Astrocyte of the spinal cord (primary cell): Measurements from ENCODE around the gene SPATA13.

Experiments
- DNase-seq: peaks from one replicate; pipeline ENCODE4 v3.0.0; 2011; ENCODE audit warnings: low read depth, low spot score
- H3K4me3 ChIP-seq: 2 replicates; pipeline ENCODE4 v1.5.1; 2011; ENCODE audit warnings: low read depth, mild to moderate bottlenecking, low read length, moderate library complexity
- CTCF ChIP-seq: IDR thresholded peaks from 2 replicates; pipeline ENCODE4 v1.5.1; 2012; ENCODE audit warnings: low read depth, mild to moderate bottlenecking, low read length, inconsistent platforms
- in situ Hi-C: cut with HindIII; loops from 2 replicates; pipeline ENCODE4 v1.10.0; 2017; ENCODE audit warnings: low sequenced_read_pairs

SPATA13 gene

DNA sequence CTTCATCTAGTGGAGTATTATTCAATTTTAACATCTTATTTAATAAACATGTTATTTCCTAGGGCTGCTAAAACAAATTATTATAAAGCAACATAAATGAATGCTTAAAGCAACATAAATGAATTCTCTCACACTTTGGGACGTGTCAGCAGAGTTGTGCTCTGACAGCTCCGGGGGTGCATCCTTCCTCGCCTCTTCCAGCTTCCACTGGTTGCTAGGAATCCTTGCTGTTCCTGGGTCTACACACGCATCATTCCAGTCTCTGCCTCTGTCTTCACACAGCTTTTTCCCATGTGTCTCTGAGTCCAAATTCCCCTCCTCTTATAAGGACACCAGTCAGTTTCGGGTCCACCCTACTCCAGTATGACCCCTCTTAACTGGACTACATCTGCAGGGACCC is 21.6 kb upstream of the SPATA13 start:
- TF ChIP-seq CTCF = no peak
- in situ Hi-C loops = no loop called here
- DNase-seq = no peak
- H3K4me3 ChIP-seq = no peak overlapping the region

DNA sequence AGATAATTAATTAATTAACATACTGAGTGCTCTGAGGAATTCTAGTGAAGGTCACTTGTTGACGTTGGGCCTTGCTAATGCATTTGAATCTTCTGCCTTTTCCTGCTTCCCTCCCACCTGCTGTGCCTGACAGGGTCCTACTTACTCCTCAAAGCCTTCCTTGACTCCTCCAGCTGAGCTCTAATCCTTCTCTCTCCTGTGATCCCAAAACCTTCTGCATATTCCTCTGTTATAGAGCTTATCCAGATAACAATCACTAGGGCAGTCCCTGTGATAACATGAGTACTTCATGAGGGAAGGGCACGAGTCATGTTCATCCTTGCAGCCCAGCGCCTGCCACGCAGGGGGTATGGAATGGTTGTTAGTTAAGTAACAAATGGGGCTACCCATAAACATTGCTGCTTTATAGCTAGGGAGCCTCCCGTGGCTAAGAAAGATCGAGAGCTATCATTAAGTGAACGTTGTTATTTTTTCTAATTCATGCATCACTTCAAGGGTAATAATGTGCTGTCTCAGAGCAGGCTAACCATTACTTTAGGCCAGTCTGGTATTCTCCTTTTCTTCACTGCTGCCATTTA is 19.1 kb upstream of the SPATA13 start:
- H3K4me3 ChIP-seq = no peak overlapping the region
- in situ Hi-C loops = no loop called here
- no peak for TF ChIP-seq CTCF
- no peak for DNase-seq

DNA sequence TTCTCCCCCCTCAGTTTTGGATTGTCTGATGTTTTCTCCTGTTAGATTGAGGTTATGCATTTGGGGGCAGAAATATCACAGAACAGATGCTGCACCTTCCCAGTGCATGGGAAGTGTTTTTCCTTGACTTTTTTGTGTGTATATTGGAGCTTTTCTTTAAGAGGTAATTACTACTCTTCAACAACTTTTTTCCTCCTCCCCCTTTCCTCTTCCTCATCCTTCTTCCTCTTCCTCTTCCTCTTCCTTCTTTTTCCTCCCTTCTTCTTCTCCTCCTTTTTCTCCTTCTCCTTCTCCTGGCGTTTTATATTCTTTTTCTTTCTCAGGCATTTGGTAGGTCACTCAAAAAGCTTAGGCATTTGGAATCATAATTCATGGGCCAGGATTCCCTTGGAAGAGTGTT is 18.1 kb upstream of the SPATA13 start:
- no peak overlapping the region for H3K4me3 ChIP-seq
- DNase-seq = no peak
- in situ Hi-C loops = no loop called here
- TF ChIP-seq CTCF = no peak

GRCh38 chr13:24142886-24143285 is 17.6 kb upstream of the SPATA13 start:
- H3K4me3 ChIP-seq = no peak overlapping the region
- no peak for TF ChIP-seq CTCF
- no peak for DNase-seq
- in situ Hi-C loops = no loop called here

DNA sequence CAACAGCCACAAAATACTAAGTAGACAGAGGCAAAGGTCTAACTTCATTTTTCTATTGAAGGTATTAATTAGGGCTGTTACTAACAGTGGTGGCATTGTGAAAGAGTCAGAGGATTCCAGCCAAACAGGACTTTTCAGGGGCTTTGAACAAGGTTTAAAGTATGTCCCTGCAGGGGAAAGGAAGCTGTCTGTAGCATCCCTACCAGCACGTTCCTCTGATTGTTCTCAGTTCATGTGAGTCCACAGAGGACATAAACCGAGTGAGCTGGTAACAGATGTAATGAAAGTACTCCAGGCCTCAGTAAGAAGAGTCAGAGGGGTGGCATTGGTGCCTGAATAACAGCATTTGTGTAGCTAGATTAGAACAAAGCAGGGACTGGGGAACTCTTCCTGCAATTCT is 15.3 kb upstream of the SPATA13 start:
- in situ Hi-C loops = no loop called here
- H3K4me3 ChIP-seq = no peak overlapping the region
- no peak for DNase-seq
- no peak for TF ChIP-seq CTCF

- no peak for TF ChIP-seq CTCF
- no peak for DNase-seq
- H3K4me3 ChIP-seq = no peak overlapping the region
- in situ Hi-C loops = no loop called here
Measured at GRCh38 chr13:24145674-24146073, 14.8 kb upstream of the SPATA13 start.
